Glomerular endothelial cell (primary cell): ENCODE data around the gene ACY1. TPM values are rescaled to one million over a fixed set of nuclear protein-coding genes. Genes with fewer than 3 reads are reported as not detected.
A peak's percentile ranks its signal among the peaks of the same experiment; 100 is the strongest.
"Not testable (repeated sequence)": the region's sequence is repeated elsewhere in the genome, so short reads cannot be mapped to it uniquely, and the experiment has no call there.

Source experiments
- DNase-seq: peaks from one replicate; pipeline ENCODE4 v3.0.0-alpha.2; 2011; ENCODE audit warnings: low read depth, low spot score; ENCODE audit errors: extremely low read depth
- total RNA-seq: library from RNA; depleted of rRNA; stranded (reverse); fragments of >200 nt; gene quantifications from 2 replicates; pipeline ENCODE4 v1.2.3, GENCODE V29; 2015

The ACY1 gene
- total RNA-seq, 1 donor from 2014 or later: 24.2 TPM

DNA sequence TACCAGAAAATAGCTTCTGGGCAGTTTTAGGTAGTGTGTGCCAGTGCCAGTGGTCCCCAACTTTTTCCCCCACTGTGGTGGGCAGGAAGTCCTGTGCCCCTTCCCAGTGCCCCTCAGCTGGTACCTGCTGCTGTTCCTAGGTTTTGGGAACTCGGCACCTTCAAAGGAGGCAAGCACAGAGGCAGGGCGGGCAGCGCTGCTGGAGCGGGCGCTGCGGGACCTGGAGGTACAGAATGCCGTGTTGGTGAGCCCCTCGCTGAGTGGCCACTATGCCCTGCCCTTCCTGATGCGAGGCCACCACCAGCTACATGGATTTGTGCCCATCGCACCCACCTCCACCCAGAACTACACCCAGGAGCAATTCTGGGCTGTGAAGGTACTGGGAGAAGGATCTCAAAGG lies 3.1 kb upstream of the ACY1 start:
- no peak for DNase-seq

DNA sequence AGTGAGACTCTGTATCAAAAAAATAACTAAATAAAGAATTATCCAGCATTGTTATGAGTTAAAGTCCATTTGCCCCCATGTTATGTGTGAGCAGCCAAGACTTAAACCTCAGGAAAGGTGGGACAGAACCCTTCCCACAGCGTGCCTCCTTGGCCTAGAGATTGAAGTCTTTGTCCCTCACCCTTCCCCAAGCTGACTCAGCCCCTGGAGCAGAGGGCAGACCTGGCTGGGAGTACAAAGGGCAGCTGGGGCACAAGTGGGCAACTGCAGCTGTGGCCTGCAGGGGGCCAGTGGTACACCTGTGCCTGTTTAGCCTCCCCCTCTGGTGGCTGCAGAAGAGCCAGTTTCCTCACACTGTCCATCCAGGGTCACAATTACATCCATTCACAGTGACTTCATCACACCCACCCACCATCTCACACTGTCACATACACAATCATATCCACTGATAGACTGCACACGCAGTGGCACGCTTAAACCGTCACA lies 940 bp upstream of the ACY1 start:
- no peak for DNase-seq

DNA sequence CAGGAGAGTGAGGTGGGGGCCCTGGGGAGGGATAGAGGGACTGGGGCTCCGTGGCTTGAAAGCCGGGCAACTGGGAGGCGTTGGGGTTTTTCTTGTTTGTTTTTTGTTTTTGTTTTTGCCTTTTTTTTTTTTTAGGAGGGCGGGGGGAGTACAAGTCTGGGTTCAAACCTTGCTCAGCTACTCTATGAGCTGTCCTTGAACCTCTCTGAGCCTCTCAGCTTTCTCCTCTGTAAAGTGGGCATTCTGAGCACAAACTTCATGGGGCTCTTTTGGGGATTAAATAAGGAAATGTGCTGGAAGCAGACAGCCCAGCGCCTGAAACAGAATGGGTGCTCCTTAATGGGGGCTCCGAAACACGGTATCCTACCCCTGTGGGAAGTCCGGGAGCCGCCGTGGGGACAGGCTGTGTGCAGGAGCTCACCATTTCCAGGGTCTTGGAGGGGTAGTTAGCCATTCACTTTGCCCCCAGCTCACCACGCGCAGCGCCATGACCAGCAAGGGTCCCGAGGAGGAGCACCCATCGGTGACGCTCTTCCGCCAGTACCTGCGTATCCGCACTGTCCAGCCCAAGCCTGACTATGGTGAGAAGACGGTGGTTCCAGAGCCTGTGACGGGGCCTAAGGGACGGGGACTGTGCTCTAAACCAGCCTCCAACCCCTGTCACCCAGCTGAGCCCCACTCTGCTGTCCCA lies 388 bp downstream of the ACY1 start:
- no peak for DNase-seq

DNA sequence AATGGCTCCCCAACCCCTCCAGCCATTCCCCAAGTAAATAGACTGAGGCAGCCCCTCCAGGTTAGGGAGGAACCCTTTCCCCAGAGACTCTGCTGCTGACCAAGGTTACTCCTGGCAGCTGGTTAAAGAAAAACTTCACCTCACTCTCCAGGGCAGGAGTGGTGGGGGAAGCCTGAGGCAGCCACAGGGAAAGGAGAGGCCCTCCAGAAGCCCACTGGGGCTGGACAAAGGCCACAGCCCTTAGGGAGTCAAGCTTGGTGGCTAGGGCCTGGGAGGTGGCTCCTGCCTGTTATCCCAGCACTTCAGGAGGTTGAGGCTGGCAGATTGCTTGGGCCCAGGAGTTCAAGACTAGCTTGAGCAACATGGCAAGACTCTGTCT lies 923 bp downstream of the ACY1 start:
- no peak for DNase-seq

DNA sequence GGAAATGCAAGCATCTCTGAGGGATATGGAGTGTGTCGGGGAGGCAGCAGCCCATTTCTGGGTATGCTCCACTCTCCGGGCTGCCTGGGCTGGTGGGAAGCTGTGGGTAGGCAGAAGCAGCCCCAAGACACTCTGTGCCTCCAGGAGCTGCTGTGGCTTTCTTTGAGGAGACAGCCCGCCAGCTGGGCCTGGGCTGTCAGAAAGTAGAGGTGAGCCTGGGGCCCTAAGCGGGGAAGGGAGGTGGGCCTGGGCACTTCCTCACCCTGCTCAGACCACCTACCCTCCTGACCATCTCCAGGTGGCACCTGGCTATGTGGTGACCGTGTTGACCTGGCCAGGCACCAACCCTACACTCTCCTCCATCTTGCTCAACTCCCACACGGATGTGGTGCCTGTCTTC lies 1.7 kb downstream of the ACY1 start:
- DNase-seq: no peak

DNA sequence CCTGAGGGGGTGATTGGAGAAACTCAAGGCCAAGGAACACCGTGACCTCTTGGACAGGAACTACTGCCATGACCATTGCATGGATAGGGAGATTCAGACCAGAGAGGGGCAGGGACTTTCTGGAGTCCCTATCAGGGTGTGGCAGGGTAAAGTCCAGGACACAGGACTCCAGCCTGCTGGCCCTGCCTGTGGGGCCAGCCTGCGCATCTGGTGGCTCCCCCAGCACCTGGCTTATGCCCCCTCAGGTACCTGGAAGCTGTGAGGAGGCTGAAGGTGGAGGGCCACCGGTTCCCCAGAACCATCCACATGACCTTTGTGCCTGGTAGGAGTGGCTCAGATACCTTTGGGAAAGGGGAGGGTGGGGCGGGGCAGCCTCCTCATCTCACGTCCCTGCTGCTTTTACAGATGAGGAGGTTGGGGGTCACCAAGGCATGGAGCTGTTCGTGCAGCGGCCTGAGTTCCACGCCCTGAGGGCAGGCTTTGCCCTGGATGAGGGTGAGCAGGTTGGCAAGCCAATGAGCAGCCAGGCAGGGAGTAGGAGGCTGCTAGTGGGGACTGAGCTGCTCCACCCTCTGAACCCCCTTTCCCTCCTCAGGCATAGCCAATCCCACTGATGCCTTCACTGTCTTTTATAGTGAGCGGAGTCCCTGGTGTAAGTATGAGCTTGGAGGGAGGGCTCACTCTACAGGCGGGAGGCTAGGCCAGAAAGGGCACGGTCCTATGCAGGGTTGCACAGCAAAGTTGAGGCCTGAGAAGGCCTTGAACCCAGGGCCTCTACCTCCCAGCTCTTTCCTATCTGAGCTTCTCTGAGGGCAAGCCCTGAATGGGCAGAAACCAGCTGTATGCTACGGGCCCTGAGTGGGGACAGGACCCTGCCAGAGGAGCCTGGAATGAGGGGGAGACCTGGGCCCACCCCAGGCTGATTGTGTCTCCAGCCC lies 2.9 kb downstream of the ACY1 start:
- DNase-seq: no peak

DNA sequence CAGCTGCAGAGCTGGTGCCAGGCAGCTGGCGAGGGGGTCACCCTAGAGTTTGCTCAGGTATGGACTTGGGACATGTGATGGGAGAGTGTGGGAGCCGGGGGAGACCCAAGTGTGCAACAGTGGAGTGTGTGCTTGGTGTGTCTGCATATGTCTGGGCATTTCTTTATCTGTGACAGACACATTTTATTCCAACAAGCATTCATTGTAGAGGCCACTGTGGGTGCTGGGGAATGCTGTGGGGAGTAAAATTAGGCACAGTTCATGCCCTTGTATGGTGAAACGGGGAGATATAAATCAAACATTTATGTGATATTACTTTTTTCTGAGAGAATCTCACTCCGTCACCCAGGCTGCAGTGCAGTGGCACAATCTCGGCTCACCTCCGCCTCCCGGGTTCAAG lies 4.2 kb downstream of the ACY1 start:
- no peak for DNase-seq

DNA sequence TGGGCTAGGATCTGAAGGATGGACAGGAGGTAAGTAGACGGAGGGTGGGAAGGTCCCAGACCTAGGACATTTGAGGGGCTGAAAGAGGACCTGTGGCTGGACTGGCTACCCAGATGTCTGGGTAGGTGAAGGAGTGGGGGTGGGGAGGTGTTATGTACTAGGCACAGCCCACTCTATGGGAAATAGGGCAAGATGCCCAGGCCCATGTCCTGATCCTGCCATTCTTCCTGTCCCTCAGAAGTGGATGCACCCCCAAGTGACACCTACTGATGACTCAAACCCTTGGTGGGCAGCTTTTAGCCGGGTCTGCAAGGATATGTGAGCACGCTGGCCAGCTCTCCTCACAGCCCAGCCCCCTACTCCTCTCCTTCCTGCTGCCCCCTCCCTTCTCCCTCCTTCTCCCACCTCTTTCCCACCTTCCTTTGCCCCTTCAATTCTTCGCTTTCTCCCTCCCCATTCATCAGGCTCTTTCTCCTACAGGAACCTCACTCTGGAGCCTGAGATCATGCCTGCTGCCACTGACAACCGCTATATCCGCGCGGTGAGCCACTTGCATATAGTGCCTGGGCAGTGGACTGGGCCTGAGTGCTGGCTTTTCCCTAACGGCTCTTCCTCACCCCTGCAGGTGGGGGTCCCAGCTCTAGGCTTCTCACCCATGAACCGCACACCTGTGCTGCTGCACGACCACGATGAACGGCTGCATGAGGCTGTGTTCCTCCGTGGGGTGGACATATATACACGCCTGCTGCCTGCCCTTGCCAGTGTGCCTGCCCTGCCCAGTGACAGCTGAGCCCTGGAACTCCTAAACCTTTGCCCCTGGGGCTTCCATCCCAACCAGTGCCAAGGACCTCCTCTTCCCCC lies 5.2 kb downstream of the ACY1 start:
- DNase-seq: no peak

DNA sequence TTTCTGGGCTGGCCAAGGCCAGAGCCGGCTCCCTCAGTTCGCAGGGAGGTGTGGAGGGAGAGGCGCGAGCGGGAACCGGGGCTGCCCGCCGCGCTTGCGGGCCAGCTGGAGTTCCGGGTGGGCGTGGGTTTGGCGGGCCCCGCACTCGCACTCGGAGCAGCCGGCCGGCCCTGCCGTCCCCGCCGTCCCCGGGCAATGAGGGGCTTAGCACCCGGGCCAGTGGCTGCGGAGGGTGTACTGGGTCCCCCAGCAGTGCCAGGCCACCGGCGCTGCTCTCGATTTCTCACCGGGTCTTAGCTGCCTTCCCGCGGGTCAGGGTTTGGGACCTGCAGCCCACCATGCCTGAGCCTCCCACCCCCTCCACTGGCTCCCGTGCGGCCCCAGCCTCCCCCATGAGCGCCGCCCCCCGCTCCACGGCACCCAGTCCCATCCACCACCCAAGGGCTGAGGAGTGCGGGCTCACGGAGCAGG lies 7.2 kb downstream of the ACY1 start:
- not testable (repeated sequence) for DNase-seq

DNA sequence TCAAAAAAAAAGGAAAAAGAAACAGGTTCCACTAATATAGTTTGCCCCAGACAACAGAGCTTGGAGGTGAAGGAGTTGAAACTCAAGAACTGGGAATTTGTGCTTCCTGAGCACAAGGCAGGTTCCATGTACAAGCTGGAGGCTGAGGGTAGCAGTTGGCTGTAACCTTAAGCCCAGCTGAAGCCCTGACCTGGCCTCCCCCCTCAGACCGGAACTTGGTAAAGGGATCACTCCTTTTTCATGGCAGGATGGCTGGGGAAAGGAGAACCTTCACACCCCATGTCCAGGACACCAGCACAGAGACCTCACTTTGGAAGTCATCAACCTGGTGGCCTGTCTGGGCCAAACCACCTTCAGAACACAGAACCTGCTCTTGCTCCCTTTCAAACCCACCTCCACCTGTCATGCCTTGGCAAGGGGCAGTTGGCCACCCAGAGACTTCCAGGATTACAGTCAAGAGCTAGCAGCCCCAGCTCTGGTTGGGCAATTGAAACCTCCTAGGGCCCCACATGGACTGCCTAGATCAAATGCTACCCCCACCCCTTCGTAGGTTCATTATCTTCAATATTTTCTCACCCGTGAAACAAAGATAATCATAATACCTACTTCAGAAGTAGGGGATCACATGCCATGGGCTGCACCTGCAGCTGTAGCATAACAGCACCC lies 8.8 kb downstream of the ACY1 start:
- DNase-seq: no peak

DNA sequence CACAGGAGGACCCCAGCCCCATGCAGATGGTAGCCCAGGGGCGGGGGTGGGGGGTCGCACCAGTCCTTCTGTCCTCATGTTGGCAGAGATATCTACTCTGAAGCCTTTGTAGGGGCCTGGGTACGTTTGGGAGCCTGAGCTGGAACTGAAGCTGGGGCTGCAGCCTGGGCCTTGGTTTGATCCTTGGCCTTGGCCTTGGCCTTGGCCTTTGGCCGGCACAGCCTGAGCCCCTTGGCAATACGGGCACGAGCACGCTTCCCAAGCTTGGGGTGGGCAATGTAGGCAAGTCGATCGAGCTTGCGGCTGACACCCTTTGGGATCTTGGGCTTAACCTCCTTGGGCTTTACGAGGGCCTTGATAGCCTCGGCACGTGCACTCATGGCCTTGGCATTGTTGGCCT lies 10.3 kb downstream of the ACY1 start:
- not testable (repeated sequence) for DNase-seq

DNA sequence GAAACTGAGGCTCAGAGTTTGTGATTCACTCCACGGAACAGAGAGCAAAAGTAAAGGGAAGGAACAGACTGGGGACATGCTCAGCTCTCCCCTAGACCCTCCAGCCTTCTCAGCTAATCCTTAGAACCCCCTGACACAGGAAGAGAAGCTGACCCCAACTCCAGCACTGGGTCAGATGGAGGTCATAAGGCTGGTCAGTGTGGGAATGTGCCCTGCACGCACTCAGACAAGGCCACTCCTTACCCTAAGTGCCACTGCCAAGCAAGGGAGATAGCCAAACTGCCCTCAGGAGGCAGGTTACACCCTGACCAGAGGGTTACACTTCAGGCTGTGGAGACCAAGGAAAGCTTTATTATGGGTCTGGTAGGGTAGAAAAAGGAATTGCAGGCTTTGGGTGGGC lies 11.2 kb downstream of the ACY1 start:
- no peak for DNase-seq

DNA sequence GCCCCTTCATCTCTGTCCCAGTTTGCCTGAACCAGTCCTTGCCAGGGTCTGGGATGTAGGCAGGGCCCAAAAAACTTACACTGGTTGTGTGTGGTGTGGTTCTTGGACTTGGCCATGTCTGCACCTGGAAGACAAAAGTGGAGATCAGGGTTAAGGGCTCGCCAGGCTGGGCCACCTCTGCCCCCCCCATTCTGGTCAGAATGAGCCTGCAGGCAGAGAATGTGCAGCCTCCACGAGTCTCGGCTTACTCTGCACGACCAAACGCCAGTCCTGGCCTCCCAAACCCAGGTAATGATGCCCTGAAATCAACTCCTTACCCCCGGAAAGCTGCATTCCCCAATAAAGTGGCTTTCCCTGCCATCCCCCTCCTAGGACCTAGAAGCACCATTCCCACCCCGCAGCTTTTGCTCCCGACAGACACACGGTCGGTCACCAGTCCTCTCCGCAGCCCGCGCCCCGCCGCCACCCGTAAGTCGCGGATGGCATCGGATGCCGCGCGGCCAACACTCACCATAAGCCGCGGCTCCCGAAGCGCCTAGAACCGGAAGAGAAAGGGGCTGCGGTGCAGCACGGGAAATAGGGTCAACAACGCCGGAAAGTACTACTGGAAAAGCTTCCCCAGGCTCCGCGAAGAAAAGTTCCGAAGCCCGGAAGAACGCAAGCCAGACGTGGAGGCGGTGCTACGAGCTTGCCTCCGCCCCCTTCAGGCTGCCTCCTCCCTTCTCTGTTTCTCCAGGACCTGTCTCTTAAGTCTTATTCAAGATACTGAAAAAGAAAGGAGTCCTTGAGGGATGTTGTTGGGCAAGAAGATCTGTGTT lies 12.2 kb downstream of the ACY1 start, which contains the start of gene RPL29:
Gene RPL29, minus strand, starts transcription at position 550 of the 818 bp plus-strand sequence. Its CDS starts 434 bp downstream, at position 116.
- DNase-seq: peak; percentile 80

DNA sequence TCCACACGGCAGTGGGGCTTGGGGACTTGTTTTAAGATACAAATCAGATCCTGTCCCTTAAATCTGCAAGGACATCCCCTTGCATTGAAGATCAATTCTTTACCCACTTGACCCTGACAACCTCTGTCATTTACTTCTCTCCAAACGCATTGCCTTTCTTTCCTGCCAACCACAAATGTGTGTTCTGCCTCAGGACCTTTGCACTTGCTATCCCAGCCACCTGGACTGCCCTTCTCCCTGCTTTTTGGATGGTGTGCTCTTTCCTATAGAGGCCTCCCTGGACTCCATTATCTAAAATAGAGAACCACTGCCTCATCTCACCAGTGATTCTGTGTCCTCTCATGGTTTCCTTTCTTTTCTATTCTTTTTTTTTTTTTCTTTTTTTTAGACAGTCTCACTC lies 13.8 kb downstream of the ACY1 start:
- DNase-seq: no peak

DNA sequence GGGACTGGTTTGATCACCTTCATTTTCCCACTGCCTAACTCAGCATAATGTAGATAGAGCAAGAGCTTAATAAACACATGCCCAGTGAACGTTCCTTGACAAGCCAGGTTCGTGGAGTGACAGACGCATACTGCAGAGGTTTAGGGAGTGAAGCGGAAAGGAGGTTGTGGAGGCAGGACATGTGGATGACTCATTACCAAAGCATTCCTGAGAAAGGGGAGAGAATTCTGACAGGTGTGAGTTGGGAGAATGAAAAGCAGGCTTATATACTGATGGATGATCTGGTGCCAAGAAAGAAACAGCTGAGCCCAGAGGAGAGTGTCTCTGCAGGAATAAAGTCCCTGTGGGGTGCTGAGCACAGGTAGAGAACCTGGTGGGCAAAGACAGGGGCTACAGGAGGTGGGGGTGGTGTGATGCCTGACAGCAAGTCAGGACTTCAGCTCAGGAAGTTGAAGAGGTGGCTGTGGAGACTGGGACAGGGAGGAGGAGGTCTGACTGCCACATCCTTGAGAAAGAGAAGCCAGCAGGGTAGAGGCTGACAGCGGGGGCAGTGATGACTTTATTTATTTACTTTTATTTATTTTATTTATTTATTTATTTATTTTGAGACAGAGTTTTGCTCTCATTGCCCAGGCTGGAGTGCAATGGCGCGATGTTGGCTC lies 14.7 kb downstream of the ACY1 start:
- DNase-seq: no peak

DNA sequence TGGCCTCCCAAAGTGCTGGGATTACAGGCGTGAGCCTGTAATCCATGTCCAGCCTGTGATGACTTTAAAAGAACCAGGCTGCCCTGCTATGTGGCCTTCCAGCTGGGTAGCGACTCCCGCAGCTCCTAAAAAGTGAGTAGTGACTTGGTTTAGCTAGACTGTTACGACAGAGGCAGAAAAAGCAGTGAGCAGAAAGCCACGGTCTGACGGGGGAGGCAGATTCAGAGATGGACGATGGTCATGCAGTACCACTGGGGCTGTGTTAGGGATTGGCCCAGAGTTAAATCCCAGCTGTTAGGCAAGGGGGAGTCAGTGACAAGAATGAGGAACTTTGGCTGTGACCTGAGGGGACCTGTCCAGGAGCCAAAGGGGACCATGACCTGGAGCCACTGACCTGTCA lies 15.4 kb downstream of the ACY1 start:
- no peak for DNase-seq

DNA sequence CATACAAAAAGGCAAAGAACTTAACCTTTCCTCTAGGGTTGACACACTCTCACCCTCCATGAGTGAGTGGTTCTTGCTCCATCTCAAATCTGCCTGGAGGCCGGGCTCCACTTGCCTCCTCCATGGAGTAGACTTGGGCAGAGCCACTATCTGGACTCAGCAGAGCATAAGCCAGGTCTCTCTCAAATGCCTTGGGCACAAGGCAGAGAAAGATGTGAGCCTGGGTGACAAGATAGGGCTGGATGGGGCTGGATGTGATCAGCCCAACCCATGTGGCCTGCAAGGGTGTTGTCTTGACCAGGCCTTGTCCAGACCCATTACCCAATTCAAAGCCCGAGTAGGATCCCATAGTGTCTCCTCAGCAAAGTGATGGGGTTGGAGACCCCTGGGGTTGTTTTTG lies 16.5 kb downstream of the ACY1 start:
- no peak for DNase-seq

DNA sequence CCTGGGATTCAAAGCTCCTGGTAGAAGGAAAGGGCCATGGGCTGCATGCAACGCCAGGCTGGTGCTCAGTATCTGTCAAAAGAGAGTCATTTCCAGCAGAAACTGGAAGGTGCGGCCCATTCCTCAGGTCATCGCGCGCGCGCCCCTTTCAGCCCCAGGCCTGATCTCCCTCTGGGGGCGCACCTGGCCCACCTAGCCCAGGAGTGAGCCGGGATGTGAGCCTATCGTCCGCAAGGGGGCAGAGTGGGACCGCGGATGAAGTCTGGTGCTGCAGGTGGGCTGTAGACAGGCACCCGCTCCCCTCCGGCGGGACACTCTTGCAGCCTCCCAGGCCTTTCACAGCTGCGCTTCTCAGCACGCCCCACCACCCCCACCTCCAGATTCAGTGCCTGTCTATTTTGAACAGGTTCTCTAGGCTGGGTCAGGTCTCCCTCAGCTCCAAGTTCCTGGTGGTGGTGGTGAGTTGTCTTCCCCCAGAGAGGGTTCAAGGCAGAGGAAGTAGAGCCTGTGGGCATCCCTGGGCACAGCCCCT lies 18.2 kb downstream of the ACY1 start:
- DNase-seq: no peak

DNA sequence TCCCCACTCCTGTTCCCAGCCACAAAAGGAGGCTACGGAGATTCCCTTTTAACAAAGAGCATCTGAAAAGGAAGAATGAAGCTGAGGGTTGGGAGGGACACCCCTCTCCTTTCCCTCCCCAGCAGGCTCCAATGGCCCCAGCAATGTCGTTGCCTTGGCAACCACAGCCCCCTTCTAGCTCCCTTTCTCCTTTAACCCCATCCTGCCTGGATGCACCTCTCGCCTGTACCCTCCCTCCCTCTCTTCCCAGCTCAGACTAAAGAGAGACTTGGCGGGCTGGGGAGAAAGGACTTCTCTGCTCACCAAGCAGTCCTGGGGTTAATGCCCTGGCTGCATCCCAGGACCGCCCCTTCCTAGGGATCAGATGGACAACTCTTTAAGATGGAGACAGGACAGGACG lies 19.4 kb downstream of the ACY1 start:
- no peak for DNase-seq
